Body of pancreas (tissue), 4 donors: ENCODE data around the gene SYNE4.

Source experiments
- CTCF ChIP-seq, 7 experiments: fragments of 450-650 bp in 4 of 7; fragments of 200-600 bp in 3 of 7; sonication (generic) in 3 of 7; IDR thresholded peaks; one replicate each; pipeline ENCODE4 v1.5.1; 2016 to 2019; ENCODE audit warnings: antibody characterized with exemption in 7 of 7
- POLR2A ChIP-seq, 3 donors: fragments of 450-650 bp; IDR thresholded peaks; one replicate each; pipeline ENCODE4 v1.6.1; 2016; ENCODE audit warnings: antibody characterized with exemption in 3 of 3, mild to moderate bottlenecking in 2 of 3

- TF ChIP-seq CTCF (IDR thresholded peaks at IDR 0.05) (no peak), POLR2A (IDR thresholded peaks at IDR 0.05) (no peak)
Observed at GRCh38 chr19:35990771-35991730, 17.6 kb downstream of the SYNE4 start.
